Parathyroid adenoma (tissue), 2 donors: ENCODE data around the gene DSCAM.

Experiments used
- H2AFZ ChIP-seq: fragments of 300-600 bp; sonication (generic); one replicate; pipeline ENCODE4 v1.7.0; 2017; ENCODE audit warnings: antibody characterized with exemption, mild to moderate bottlenecking
- H3K27ac ChIP-seq: fragments of 300-600 bp; sonication (generic); one replicate; pipeline ENCODE4 v1.7.0; 2017
- H3K27me3 ChIP-seq: fragments of 300-600 bp; sonication (generic); one replicate; pipeline ENCODE4 v1.7.0; 2017; ENCODE audit warnings: low read length; ENCODE audit not compliant: control insufficient read depth, insufficient read depth
- H3K36me3 ChIP-seq: fragments of 300-600 bp; sonication (generic); one replicate; pipeline ENCODE4 v1.7.0; 2017; ENCODE audit warnings: low read length; ENCODE audit not compliant: control insufficient read depth, insufficient read depth
- H3K4me1 ChIP-seq: fragments of 300-600 bp; sonication (generic); one replicate; pipeline ENCODE4 v1.7.0; 2017; ENCODE audit warnings: control low read depth
- H3K4me2 ChIP-seq: fragments of 300-600 bp; sonication (generic); one replicate; pipeline ENCODE4 v1.7.0; 2017; ENCODE audit warnings: low read length
- H3K4me3 ChIP-seq: fragments of 300-600 bp; sonication (generic); one replicate; pipeline ENCODE4 v1.7.0; 2017; ENCODE audit warnings: low read depth, low read length
- H3K79me2 ChIP-seq: fragments of 300-600 bp; sonication (generic); one replicate; pipeline ENCODE4 v1.7.0; 2017; ENCODE audit warnings: control low read depth
- H3K9ac ChIP-seq: fragments of 300-600 bp; sonication (generic); one replicate; pipeline ENCODE4 v1.7.0; 2017; ENCODE audit warnings: mild to moderate bottlenecking
- H3K9me3 ChIP-seq: fragments of 300-600 bp; sonication (generic); one replicate; pipeline ENCODE4 v1.7.0; 2017; ENCODE audit warnings: low read length; ENCODE audit not compliant: control insufficient read depth
- TF ChIP-seq, protein P1 (sequence below): fragments of 300-600 bp; sonication (generic); IDR thresholded peaks from one replicate; pipeline ENCODE4 v1.7.0; 2017; ENCODE audit warnings: antibody characterized with exemption, mild to moderate bottlenecking
- donor health status: primary hyperparathyroidism.

DSCAM gene

DNA sequence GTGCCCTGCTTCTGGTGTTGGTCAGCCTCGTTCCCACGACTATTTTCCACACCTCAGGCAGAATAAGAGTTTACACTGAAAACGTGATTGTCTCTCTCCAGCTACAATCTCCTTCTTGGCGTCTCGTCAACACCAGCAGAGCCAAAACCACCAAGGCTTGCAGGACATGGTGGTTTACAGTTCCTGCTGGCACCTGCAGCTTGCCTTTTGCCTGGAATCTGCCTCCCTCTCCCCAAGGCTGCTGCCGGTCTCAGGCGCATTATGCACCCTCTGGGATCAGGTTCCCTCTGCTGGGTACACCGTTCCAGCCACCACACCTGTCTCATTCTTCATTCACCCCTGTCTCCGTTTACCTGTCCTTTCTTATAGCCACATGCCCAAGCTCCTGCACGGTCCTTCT is 315.9 kb downstream of the DSCAM start:
- no peak overlapping the region for H3K4me2 ChIP-seq
- TF ChIP-seq, protein P1, sequence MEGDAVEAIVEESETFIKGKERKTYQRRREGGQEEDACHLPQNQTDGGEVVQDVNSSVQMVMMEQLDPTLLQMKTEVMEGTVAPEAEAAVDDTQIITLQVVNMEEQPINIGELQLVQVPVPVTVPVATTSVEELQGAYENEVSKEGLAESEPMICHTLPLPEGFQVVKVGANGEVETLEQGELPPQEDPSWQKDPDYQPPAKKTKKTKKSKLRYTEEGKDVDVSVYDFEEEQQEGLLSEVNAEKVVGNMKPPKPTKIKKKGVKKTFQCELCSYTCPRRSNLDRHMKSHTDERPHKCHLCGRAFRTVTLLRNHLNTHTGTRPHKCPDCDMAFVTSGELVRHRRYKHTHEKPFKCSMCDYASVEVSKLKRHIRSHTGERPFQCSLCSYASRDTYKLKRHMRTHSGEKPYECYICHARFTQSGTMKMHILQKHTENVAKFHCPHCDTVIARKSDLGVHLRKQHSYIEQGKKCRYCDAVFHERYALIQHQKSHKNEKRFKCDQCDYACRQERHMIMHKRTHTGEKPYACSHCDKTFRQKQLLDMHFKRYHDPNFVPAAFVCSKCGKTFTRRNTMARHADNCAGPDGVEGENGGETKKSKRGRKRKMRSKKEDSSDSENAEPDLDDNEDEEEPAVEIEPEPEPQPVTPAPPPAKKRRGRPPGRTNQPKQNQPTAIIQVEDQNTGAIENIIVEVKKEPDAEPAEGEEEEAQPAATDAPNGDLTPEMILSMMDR = no peak
- H3K79me2 ChIP-seq = no peaks in the 10 kb centered on the region
- no peak overlapping the region for H3K9ac ChIP-seq
- H3K27me3 ChIP-seq = no peaks in the 10 kb centered on the region
- H3K4me1 ChIP-seq = no peaks in the 10 kb centered on the region
- H3K36me3 ChIP-seq = no peaks in the 10 kb centered on the region
- no peak overlapping the region for H3K4me3 ChIP-seq
- H3K27ac ChIP-seq = no peak overlapping the region
- H3K9me3 ChIP-seq = no peaks in the 10 kb centered on the region
- no peak overlapping the region for H2AFZ ChIP-seq

DNA sequence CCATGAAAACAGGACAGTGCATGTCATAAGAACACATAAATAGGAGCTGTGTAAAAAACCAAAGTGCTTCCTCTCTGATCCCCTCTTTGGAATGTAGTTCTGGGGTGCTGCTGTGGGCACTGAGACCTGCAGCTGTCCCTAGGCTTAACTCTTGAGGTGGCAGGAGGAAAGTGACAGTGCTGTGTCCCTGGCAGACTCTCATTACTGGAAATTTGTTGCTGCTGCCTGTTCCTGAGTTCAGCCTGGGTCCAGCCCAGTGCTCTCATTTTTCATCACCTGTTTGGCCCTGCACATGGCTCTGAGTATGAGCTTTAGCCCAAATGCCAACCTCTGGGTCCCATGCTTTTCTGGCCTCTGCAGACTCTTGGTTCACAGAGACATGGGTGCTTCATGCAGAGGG is 329.3 kb downstream of the DSCAM start:
- Histone ChIP-seq H3K9ac (no peak overlapping the region), H3K27me3 (no peaks in the 10 kb centered on the region), H3K4me1 (no peaks in the 10 kb centered on the region), H3K27ac (no peak overlapping the region), H3K4me2 (no peak overlapping the region), H3K36me3 (no peaks in the 10 kb centered on the region), H2AFZ (no peak overlapping the region), H3K4me3 (no peak overlapping the region), H3K79me2 (no peaks in the 10 kb centered on the region), H3K9me3 (no peaks in the 10 kb centered on the region)
- TF ChIP-seq, protein P1 = no peak

DNA sequence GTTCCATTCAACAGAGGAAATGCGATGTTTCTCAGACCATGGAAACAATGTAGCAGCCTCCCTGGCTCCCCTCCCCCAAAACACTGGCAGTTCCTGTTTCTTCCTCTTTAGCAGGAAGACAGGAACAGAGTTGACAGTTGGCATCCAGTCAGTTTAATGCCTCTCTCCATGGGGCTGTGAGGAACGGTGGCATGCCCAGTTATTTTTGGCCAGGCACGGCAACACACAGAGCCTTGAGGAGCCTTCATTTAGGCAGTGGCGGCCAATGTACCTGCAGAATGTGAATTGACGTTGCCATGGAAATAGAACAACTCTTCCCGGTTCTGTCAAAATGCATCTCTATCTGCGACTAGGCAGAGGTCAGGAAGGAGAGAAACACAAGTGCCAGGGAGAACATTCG is 330.6 kb downstream of the DSCAM start:
- Histone ChIP-seq H2AFZ (no peak overlapping the region), H3K4me1 (no peaks in the 10 kb centered on the region)

GRCh38 chr21:40512590-40512989 is 334.4 kb downstream of the DSCAM start:
- no peaks in the 10 kb centered on the region for H3K79me2 ChIP-seq
- H3K4me2 ChIP-seq = no peak overlapping the region
- no peaks in the 10 kb centered on the region for H3K9me3 ChIP-seq
- H3K27me3 ChIP-seq = no peaks in the 10 kb centered on the region
- no peaks in the 10 kb centered on the region for H3K36me3 ChIP-seq
- no peak overlapping the region for H3K27ac ChIP-seq
- no peak overlapping the region for H3K4me3 ChIP-seq
- H3K4me1 ChIP-seq = no peaks in the 10 kb centered on the region
- TF ChIP-seq, protein P1 = peak; percentile 22
- no peak overlapping the region for H2AFZ ChIP-seq
- no peak overlapping the region for H3K9ac ChIP-seq

More for the DNA sequence above, 330.6 kb downstream of the DSCAM start:
- H3K4me2 ChIP-seq = no peak overlapping the region
- no peaks in the 10 kb centered on the region for H3K9me3 ChIP-seq
- TF ChIP-seq, protein P1 = no peak
- no peak overlapping the region for H3K27ac ChIP-seq
- no peaks in the 10 kb centered on the region for H3K27me3 ChIP-seq
- no peak overlapping the region for H3K4me3 ChIP-seq
- no peaks in the 10 kb centered on the region for H3K79me2 ChIP-seq
- no peaks in the 10 kb centered on the region for H3K36me3 ChIP-seq
- H3K9ac ChIP-seq = no peak overlapping the region

GRCh38 chr21:40507978-40508377 is 339.0 kb downstream of the DSCAM start:
- Histone ChIP-seq H3K9me3 (no peaks in the 10 kb centered on the region), H2AFZ (no peak overlapping the region), H3K4me1 (no peaks in the 10 kb centered on the region), H3K36me3 (no peaks in the 10 kb centered on the region), H3K4me3 (no peak overlapping the region), H3K79me2 (no peaks in the 10 kb centered on the region), H3K4me2 (no peak overlapping the region), H3K27ac (no peak overlapping the region), H3K27me3 (no peaks in the 10 kb centered on the region), H3K9ac (no peak overlapping the region)
- TF ChIP-seq, protein P1 = no peak
